ENCODE data around the gene ACSBG1.

ACSBG1 gene

DNA sequence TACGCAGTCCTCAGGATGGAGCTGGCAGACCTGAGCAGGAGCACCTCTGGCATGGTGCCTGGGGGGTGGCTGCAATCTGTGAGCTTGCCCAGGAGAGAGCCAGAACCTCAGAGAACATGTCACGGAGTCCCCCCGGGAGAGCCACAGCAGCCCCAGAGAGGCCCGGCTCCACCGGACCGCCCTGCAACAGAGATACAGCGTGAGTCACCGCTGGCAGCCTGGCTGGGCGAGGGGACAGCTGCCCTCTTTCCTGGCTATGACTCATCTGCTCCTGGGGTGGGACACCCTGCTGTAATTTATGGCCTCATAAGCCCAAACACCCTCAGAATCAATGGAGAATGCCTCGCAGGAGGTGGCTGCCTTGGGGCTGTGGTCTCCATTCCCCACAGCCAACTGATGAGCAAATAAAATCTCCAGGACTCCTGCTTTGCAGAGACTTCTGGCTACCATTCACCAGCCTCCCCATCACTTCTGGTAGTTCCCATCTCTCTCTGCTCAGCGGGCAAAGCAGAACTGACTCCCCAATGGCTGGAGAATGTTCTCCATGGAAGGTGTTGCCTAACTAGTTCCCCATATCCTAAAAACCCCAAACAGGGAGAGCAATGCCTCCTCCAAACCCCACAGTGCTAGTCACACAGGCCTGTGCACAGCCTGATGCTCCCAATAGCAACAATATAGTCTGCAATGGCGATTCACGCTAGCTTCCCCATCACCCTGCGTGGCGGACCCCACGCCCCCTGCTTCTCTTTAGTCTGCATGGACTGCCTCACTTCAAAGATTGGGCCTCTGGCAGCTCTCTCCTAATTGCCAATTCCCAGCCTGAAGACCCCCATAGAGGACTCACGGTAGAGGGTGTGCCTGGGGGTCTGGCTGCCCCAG, 21.6 kb downstream of the ACSBG1 start:
- H3K4me3 ChIP-seq: no peak overlapping the region
- no peak overlapping the region for H3K27ac ChIP-seq
- DNase-seq (ENCODE audit: low spot score): peak; percentile 78
- TF ChIP-seq, protein P1, sequence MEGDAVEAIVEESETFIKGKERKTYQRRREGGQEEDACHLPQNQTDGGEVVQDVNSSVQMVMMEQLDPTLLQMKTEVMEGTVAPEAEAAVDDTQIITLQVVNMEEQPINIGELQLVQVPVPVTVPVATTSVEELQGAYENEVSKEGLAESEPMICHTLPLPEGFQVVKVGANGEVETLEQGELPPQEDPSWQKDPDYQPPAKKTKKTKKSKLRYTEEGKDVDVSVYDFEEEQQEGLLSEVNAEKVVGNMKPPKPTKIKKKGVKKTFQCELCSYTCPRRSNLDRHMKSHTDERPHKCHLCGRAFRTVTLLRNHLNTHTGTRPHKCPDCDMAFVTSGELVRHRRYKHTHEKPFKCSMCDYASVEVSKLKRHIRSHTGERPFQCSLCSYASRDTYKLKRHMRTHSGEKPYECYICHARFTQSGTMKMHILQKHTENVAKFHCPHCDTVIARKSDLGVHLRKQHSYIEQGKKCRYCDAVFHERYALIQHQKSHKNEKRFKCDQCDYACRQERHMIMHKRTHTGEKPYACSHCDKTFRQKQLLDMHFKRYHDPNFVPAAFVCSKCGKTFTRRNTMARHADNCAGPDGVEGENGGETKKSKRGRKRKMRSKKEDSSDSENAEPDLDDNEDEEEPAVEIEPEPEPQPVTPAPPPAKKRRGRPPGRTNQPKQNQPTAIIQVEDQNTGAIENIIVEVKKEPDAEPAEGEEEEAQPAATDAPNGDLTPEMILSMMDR (IDR thresholded peaks at IDR 0.05): no peak

DNA sequence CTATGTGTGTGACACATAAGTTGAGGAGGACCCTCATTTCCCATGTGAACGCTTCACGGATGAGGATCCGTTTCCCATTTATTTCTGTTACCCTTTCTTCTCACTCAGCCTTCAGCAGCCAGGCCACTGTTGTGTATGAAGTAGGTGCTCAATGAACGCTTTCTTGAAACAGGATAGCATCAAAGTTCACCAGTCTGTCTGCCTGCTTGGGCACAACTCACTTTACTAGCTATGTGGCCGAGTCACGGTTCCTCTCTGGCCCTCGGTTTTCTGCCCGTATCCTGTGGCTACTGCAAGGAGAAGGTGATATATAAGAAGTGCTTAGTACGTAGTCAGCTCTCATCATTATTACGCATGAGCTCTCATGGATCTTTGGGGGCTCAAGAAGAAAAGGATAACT, 22.4 kb downstream of the ACSBG1 start:
- H3K4me3 ChIP-seq: no peak overlapping the region
- TF ChIP-seq, protein P1 (IDR thresholded peaks at IDR 0.05): no peak
- DNase-seq (ENCODE audit: low spot score): no peak
- H3K27ac ChIP-seq: no peak overlapping the region

DNA sequence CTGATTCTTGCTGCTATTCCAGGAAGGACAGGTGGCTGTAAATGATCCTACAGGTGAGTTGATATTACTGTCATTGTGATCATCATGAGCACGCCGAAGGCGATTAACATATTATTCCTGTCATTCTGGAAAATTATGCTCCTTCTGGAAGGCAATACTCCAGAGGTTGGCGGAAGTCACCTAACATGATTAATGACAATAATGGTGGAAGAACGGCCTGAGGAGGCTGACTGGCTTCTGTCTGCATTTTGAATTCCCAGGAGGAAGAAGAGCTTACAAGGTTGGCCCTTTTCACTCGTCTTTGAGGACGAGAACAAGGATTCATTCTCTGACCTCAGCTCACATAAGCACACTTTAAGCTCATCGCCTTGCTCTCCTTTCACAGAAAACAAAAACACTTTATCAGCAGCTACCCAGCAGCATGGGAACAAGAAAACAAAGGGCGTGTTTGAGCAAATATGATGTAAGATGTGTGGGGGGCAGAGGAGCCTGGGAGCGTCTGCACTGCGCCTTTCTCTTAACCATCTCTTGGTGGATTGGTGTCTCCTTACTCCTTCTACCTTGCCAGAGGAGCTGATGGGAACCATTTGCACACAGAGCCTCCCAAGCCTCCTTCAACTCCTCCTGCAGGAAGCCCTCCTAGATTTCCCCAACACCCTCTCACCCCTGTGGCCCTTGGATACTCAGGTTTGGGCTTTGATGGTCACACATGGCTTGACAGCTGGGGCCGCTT, 23.0 kb downstream of the ACSBG1 start:
- TF ChIP-seq, protein P1 (IDR thresholded peaks at IDR 0.05): no peak
- Histone ChIP-seq H3K27ac (no peak overlapping the region), H3K4me3 (no peak overlapping the region)
- DNase-seq (ENCODE audit: low spot score): peak; percentile 17

DNA sequence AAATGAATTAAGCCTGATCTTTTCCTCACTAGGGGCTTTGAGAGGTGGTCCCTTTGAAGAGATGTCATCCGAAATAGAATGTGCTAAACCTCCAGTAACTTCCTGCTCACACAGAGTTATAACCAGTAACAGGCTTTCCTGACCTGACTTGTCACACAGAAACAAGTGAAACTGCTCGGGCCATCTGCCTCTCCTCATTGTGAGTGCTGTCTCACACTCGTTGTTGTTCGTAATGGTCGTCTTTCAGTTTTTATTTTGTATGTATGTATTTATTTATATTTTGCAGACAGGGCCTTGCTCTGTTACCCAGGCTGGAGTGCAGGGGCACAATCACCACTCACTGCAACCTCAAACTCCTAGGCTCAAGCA, 24.0 kb downstream of the ACSBG1 start:
- no peak for DNase-seq (ENCODE audit: low spot score)
- no peak overlapping the region for H3K4me3 ChIP-seq
- no peak overlapping the region for H3K27ac ChIP-seq

DNA sequence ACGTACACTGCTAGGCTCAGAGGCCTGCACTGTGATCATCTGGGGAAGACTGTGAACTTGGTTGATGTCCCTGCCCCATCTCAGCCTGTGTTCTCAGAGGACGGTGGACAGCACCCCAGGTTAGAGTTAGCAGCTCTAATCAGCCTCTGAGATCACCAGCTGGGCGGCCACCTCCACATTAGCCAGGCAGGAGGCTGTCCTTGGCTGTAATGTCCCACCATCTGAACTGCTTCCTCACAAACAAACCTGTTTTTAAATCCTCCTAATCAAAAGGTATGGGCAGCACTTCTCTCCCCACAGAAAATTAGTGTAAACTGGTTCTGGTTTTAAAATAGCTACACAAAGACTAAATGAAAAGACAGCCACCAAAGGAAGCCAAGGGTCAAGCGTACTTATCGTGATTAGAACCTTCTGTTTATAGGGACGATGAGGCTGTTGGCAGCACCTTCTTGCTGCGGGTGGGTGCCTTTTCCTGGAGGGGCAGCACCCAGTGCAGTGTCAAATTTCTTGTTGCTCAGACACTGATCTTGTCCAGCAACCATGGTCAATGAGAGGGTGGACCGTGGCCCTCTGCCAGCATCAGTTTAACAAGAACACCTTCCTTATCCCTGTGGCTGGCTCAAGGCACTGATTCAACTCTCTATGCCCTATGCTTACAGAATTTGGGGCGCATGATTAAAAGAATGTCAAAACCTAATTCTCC, 24.6 kb downstream of the ACSBG1 start:
- Histone ChIP-seq H3K27ac (no peak overlapping the region), H3K4me3 (no peak overlapping the region)
- peak; percentile 46 for DNase-seq (ENCODE audit: low spot score)
- TF ChIP-seq, protein P1 (IDR thresholded peaks at IDR 0.05): no peak

More for the DNA sequence above, 24.0 kb downstream of the ACSBG1 start:
- TF ChIP-seq, protein P1 (IDR thresholded peaks at IDR 0.05): no peak

DNA sequence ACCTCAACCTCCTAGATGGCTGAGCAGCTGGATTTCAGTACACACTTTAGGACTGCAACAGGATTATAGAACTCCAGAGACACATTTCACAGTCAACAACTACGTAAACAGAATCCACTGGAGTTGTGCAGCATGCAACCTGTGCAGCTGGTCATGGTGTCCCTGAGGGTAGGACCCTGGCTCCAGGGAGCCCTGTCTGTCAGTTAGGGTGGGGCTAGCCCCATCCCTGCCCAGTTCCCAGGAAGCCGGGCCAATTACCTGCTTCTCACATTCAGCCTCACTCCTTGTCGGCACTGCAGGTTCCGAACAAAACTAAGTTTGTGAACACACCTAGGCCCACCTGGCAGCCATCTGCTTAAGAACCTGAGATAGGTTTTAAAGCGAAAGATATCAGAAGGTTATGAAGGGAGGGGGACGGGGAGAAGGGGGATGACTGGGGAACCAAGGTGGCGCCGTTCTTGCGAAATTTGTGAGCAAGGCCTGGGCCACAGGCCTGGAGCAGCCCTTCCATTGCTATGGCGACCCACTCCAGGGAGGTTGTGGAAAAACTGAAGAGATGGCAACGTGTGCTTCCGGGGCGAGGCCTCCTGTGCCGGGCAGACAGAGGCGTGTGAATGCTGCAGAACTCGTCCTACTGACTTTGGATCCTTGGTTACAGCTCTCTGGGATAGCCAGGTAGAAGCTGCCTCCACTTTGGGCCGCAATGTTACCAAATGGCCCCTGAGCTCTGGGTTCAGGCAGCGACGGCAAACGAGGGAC, 25.3 kb downstream of the ACSBG1 start:
- TF ChIP-seq, protein P1 (IDR thresholded peaks at IDR 0.05): no peak
- H3K27ac ChIP-seq: no peak overlapping the region
- peak; percentile 68 for DNase-seq (ENCODE audit: low spot score)
- H3K4me3 ChIP-seq: no peak overlapping the region

Data from coronary artery (tissue), 2 donors.